CD8-positive, alpha-beta memory T cell (primary cell): Measurements from ENCODE around the gene ALDH1L1. TPM values are rescaled to one million over a fixed set of nuclear protein-coding genes. Genes with fewer than 3 reads are reported as not detected.

Source experiments
- CTCF ChIA-PET: fragments of 350-600 bp; sonication (Branson Sonifier 250); formaldehyde crosslinking; loops from one replicate; lab custom pipeline; 2021; ENCODE audit warnings: antibody characterized with exemption; lab: Charles Lee
- POLR2A ChIA-PET: fragments of 350-600 bp; sonication (Branson Sonifier 250); formaldehyde crosslinking; loops from one replicate; lab custom pipeline; 2021; ENCODE audit warnings: antibody characterized with exemption; lab: Charles Lee
- DNase-seq, 5 donors: peaks; one replicate each; pipeline versions ENCODE4 v3.0.0 to v3.0.0-alpha.2; 2020 to 2022; ENCODE audit warnings: mixed read lengths in 1 of 5
- H3K27ac ChIP-seq: one replicate; pipeline ENCODE4 v1.7.0; 2013; ENCODE audit warnings: low read depth, mild to moderate bottlenecking, low read length, moderate library complexity
- H3K27me3 ChIP-seq: 2 replicates; pipeline ENCODE4 v1.7.0; 2013; ENCODE audit warnings: low read length, mild to moderate bottlenecking; ENCODE audit not compliant: insufficient read depth, poor library complexity, severe bottlenecking
- H3K36me3 ChIP-seq: 2 replicates; pipeline ENCODE4 v1.7.0; 2013; ENCODE audit warnings: mild to moderate bottlenecking, low read length, moderate library complexity; ENCODE audit not compliant: insufficient read depth
- H3K4me1 ChIP-seq: 2 replicates; pipeline ENCODE4 v1.7.0; 2013; ENCODE audit warnings: mild to moderate bottlenecking, low read length, moderate library complexity; ENCODE audit not compliant: insufficient read depth
- H3K4me3 ChIP-seq: 2 replicates; pipeline ENCODE4 v1.7.0; 2013; ENCODE audit warnings: mild to moderate bottlenecking, low read length
- H3K9me3 ChIP-seq: 2 replicates; pipeline ENCODE4 v1.7.0; 2013; ENCODE audit warnings: mild to moderate bottlenecking, low read length
- H3K27ac Mint-ChIP-seq, 8 donors: one replicate each; pipeline ENCODE4 v1.8.0; 2020 to 2021; ENCODE audit warnings: mixed read lengths in 8 of 8, mild to moderate bottlenecking in 6 of 8, inconsistent platforms in 3 of 8, moderate library complexity in 3 of 8
- H3K27me3 Mint-ChIP-seq, 2 donors: one replicate each; pipeline ENCODE4 v1.8.0; 2020 to 2021; ENCODE audit warnings: mixed read lengths in 2 of 2, mild to moderate bottlenecking in 1 of 2, moderate library complexity in 1 of 2
- H3K36me3 Mint-ChIP-seq, 3 donors: one replicate each; pipeline ENCODE4 v1.8.0; 2020 to 2021; ENCODE audit warnings: mixed read lengths in 3 of 3, inconsistent platforms in 1 of 3, mild to moderate bottlenecking in 1 of 3
- H3K4me1 Mint-ChIP-seq, 3 donors: one replicate each; pipeline ENCODE4 v1.8.0; 2020 to 2021; ENCODE audit warnings: mixed read lengths in 3 of 3, inconsistent platforms in 1 of 3, mild to moderate bottlenecking in 1 of 3
- H3K4me3 Mint-ChIP-seq, 7 donors: one replicate each; pipeline ENCODE4 v1.8.0; 2020 to 2021; ENCODE audit warnings: mixed read lengths in 7 of 7, mild to moderate bottlenecking in 6 of 7, moderate library complexity in 4 of 7, inconsistent platforms in 2 of 7
- H3K9me3 Mint-ChIP-seq, 5 donors: one replicate each; pipeline ENCODE4 v1.8.0; 2020 to 2022; ENCODE audit warnings: mixed read lengths in 5 of 5, mild to moderate bottlenecking in 3 of 5, moderate library complexity in 2 of 5, inconsistent platforms in 1 of 5
- polyA plus RNA-seq: library from polyadenylated mRNA; unstranded; fragments of 300-500 nt; fragmentation: Illumina TruSeq; gene quantifications from one replicate; pipeline ENCODE4 v1.2.3, GENCODE V29; 2021
- total RNA-seq, 2 experiments: library from RNA; stranded (reverse); gene quantifications; one replicate each; pipeline ENCODE4 v1.2.3, GENCODE V29; 2021

The ALDH1L1 gene
- total and polyA plus RNA-seq, 3 experiments from 2014 or later = not detected

GRCh38 chr3:126155819-126156218 is 24.6 kb downstream of the ALDH1L1 start:
- H3K9me3 Mint-ChIP-seq = peaks cover 0 to 2% (median 0%) of the 10 kb centered on the region in 5 donors
- H3K4me3 ChIP-seq = no peak overlapping the region
- no peaks in the 10 kb centered on the region for H3K36me3 Mint-ChIP-seq
- no peak overlapping the region for H3K27ac ChIP-seq
- H3K4me1 Mint-ChIP-seq = no peaks in the 10 kb centered on the region
- POLR2A ChIA-PET = no interaction called here
- H3K4me3 Mint-ChIP-seq = no peak overlapping the region
- CTCF ChIA-PET = no interaction called here
- H3K27me3 ChIP-seq = no peaks in the 10 kb centered on the region
- H3K9me3 ChIP-seq = no peaks in the 10 kb centered on the region
- H3K4me1 ChIP-seq = no peaks in the 10 kb centered on the region
- peak overlapping the region in 1 of 8 donors; percentile 21 for H3K27ac Mint-ChIP-seq
- H3K27me3 Mint-ChIP-seq = peaks cover 4 to 11% of the 10 kb centered on the region in 2 donors
- no peak for DNase-seq
- H3K36me3 ChIP-seq = no peaks in the 10 kb centered on the region

- H3K27ac Mint-ChIP-seq = no peak overlapping the region
These were observed 25.1 kb downstream of the ALDH1L1 start for GRCh38 chr3:126155280-126155640.

GRCh38 chr3:126154391-126155279 is 25.8 kb downstream of the ALDH1L1 start:
- CTCF ChIA-PET = no interaction called here
- no peak overlapping the region for H3K4me3 ChIP-seq
- H3K4me1 Mint-ChIP-seq = no peaks in the 10 kb centered on the region
- H3K4me3 Mint-ChIP-seq = no peak overlapping the region
- DNase-seq = peak in 1 of 5 donors; percentile 33
- H3K36me3 ChIP-seq = no peaks in the 10 kb centered on the region
- POLR2A ChIA-PET = no interaction called here
- H3K27me3 Mint-ChIP-seq = peaks cover 4 to 11% of the 10 kb centered on the region in 2 donors
- no peaks in the 10 kb centered on the region for H3K36me3 Mint-ChIP-seq
- no peaks in the 10 kb centered on the region for H3K4me1 ChIP-seq
- H3K9me3 Mint-ChIP-seq = peaks cover 0 to 2% (median 0%) of the 10 kb centered on the region in 5 donors
- H3K27ac Mint-ChIP-seq = no peak overlapping the region
- no peaks in the 10 kb centered on the region for H3K9me3 ChIP-seq
- no peak overlapping the region for H3K27ac ChIP-seq
- no peaks in the 10 kb centered on the region for H3K27me3 ChIP-seq

More at GRCh38 chr3:126155280-126155640, 25.1 kb downstream of the ALDH1L1 start:
- Mint-ChIP-seq H3K27me3 (peaks cover 4 to 11% of the 10 kb centered on the region in 2 donors), H3K36me3 (no peaks in the 10 kb centered on the region), H3K4me3 (no peak overlapping the region), H3K9me3 (peaks cover 0 to 2% (median 0%) of the 10 kb centered on the region in 5 donors), H3K4me1 (no peaks in the 10 kb centered on the region)
- Histone ChIP-seq H3K9me3 (no peaks in the 10 kb centered on the region), H3K4me3 (no peak overlapping the region), H3K27ac (no peak overlapping the region), H3K4me1 (no peaks in the 10 kb centered on the region), H3K27me3 (no peaks in the 10 kb centered on the region), H3K36me3 (no peaks in the 10 kb centered on the region)
- POLR2A ChIA-PET = no interaction called here
- CTCF ChIA-PET = no interaction called here
- DNase-seq = no peak

GRCh38 chr3:126153695-126154360 is 26.6 kb downstream of the ALDH1L1 start:
- no peak overlapping the region for H3K4me3 ChIP-seq
- POLR2A ChIA-PET = no interaction called here
- peaks cover 4 to 9% of the 10 kb centered on the region in 2 donors for H3K27me3 Mint-ChIP-seq
- H3K4me1 Mint-ChIP-seq = no peaks in the 10 kb centered on the region
- no peaks in the 10 kb centered on the region for H3K36me3 Mint-ChIP-seq
- no peaks in the 10 kb centered on the region for H3K9me3 ChIP-seq
- CTCF ChIA-PET = no interaction called here
- H3K27ac ChIP-seq = no peak overlapping the region
- H3K9me3 Mint-ChIP-seq = peaks cover 0 to under 1% (median 0%) of the 10 kb centered on the region in 5 donors
- no peak overlapping the region for H3K4me3 Mint-ChIP-seq
- no peak for DNase-seq
- no peaks in the 10 kb centered on the region for H3K4me1 ChIP-seq
- H3K27ac Mint-ChIP-seq = no peak overlapping the region
- H3K27me3 ChIP-seq = no peaks in the 10 kb centered on the region
- H3K36me3 ChIP-seq = no peaks in the 10 kb centered on the region

- CTCF ChIA-PET = no interaction called here
- POLR2A ChIA-PET = no interaction called here
- H3K27ac Mint-ChIP-seq = no peak overlapping the region
These were observed 27.3 kb downstream of the ALDH1L1 start for GRCh38 chr3:126152901-126153694.

GRCh38 chr3:126152458-126152857 is 27.9 kb downstream of the ALDH1L1 start:
- H3K4me1 ChIP-seq = no peaks in the 10 kb centered on the region
- H3K36me3 ChIP-seq = no peaks in the 10 kb centered on the region
- no peak overlapping the region for H3K27ac ChIP-seq
- no peak for DNase-seq
- POLR2A ChIA-PET = no interaction called here
- CTCF ChIA-PET = no interaction called here
- Mint-ChIP-seq H3K4me3 (no peak overlapping the region), H3K27ac (no peak overlapping the region), H3K27me3 (peaks cover under 1 to 6% of the 10 kb centered on the region in 2 donors), H3K9me3 (no peaks in the 10 kb centered on the region), H3K4me1 (no peaks in the 10 kb centered on the region), H3K36me3 (no peaks in the 10 kb centered on the region)
- H3K4me3 ChIP-seq = no peak overlapping the region
- H3K27me3 ChIP-seq = no peaks in the 10 kb centered on the region
- H3K9me3 ChIP-seq = no peaks in the 10 kb centered on the region

More at GRCh38 chr3:126152901-126153694, 27.3 kb downstream of the ALDH1L1 start:
- Histone ChIP-seq H3K36me3 (no peaks in the 10 kb centered on the region), H3K4me3 (no peak overlapping the region), H3K27ac (no peak overlapping the region), H3K4me1 (no peaks in the 10 kb centered on the region), H3K9me3 (no peaks in the 10 kb centered on the region), H3K27me3 (no peaks in the 10 kb centered on the region)
- H3K27me3 Mint-ChIP-seq = peaks cover 4 to 6% of the 10 kb centered on the region in 2 donors
- H3K9me3 Mint-ChIP-seq = no peaks in the 10 kb centered on the region
- no peaks in the 10 kb centered on the region for H3K4me1 Mint-ChIP-seq
- H3K4me3 Mint-ChIP-seq = no peak overlapping the region
- no peaks in the 10 kb centered on the region for H3K36me3 Mint-ChIP-seq
- DNase-seq = peak in 1 of 5 donors; percentile 36

- Mint-ChIP-seq H3K4me3 (no peak overlapping the region), H3K4me1 (no peaks in the 10 kb centered on the region), H3K27ac (no peak overlapping the region), H3K27me3 (peaks cover 0 to 6% of the 10 kb centered on the region in 2 donors), H3K9me3 (no peaks in the 10 kb centered on the region), H3K36me3 (no peaks in the 10 kb centered on the region)
- ChIA-PET POLR2A (no interaction called here), CTCF (no interaction called here)
- Histone ChIP-seq H3K36me3 (no peaks in the 10 kb centered on the region), H3K4me3 (no peak overlapping the region), H3K4me1 (no peaks in the 10 kb centered on the region), H3K9me3 (no peaks in the 10 kb centered on the region), H3K27ac (no peak overlapping the region), H3K27me3 (no peaks in the 10 kb centered on the region)
- DNase-seq = no peak
These were observed 28.7 kb downstream of the ALDH1L1 start for GRCh38 chr3:126151562-126152302.
